ENCODE results near the gene SPTLC2.

GRCh38 chr14:77616133-77616453, 344 bp downstream of the SPTLC2 start:
- TF ChIP-seq CTCF (conservative IDR thresholded peaks at IDR 0.05 in 1 of 2, IDR thresholded peaks at IDR 0.05 in 1 of 2; ENCODE audit: low read depth in 1 of 2, low read length in 2 of 2): no peak
- no peak for TF ChIP-seq EZH2 (IDR thresholded peaks at IDR 0.05; ENCODE audit: low read length, missing control alignments)

Measured in fibroblast of lung (primary cell).